ENCODE measurements around the gene GPSM1. TPM values are rescaled to one million over a fixed set of nuclear protein-coding genes. Genes with fewer than 3 reads are reported as not detected.

GPSM1 gene
- total RNA-seq, 1 donor from 2014 or later: 6.2 TPM

- Histone ChIP-seq H3F3A (ENCODE audit: low read depth) (peaks cover 17% of the 10 kb centered on the region), H3K4me2 (peak overlapping the region; percentile 91), H3K27ac (no peak overlapping the region), H4K20me1 (ENCODE audit: low read depth) (peaks cover 45% of the 10 kb centered on the region), H3K9me3 (ENCODE audit: low read depth) (no peaks in the 10 kb centered on the region), H3K4me3 (peak overlapping the region; percentile 65), H3K4me1 (peaks cover 30% of the 10 kb centered on the region), H3K27me3 (no peaks in the 10 kb centered on the region), H3K9ac (no peak overlapping the region), H3K36me3 (no peaks in the 10 kb centered on the region), H2AFZ (replicated peaks) (no peak overlapping the region), H3K79me2 (ENCODE audit: low read depth) (peaks cover 34% of the 10 kb centered on the region)
- peaks cover 18% of the 10 kb centered on the region for H3K4me1 Mint-ChIP-seq
- no peak for DNase-seq (ENCODE audit: low spot score)
- no peaks in the 10 kb centered on the region for H3K9me3 Mint-ChIP-seq
- peaks cover 9% of the 10 kb centered on the region for H3K27me3 Mint-ChIP-seq (ENCODE audit: insufficient read depth, low read depth)
- peak overlapping the region; percentile 60 for H3K4me3 Mint-ChIP-seq
- H3K27ac Mint-ChIP-seq: no peak overlapping the region
- no peak for TF ChIP-seq EZH2 (IDR thresholded peaks at IDR 0.05)
- no peak for TF ChIP-seq EZH2phosphoT487 (IDR thresholded peaks at IDR 0.05)
- no peak for TF ChIP-seq CTCF (IDR thresholded peaks at IDR 0.05)
- no peaks in the 10 kb centered on the region for H3K36me3 Mint-ChIP-seq
These were observed 1.9 kb downstream of the GPSM1 start for GRCh38 chr9:136329211-136329627.

- Mint-ChIP-seq H3K27me3 (ENCODE audit: insufficient read depth, low read depth) (peaks cover 9% of the 10 kb centered on the region), H3K27ac (no peak overlapping the region), H3K4me1 (peaks cover 18% of the 10 kb centered on the region), H3K9me3 (no peaks in the 10 kb centered on the region), H3K36me3 (no peaks in the 10 kb centered on the region), H3K4me3 (peak overlapping the region; percentile 60)
- Histone ChIP-seq H2AFZ (replicated peaks) (no peak overlapping the region), H3K27me3 (no peaks in the 10 kb centered on the region), H3K4me1 (peaks cover 30% of the 10 kb centered on the region), H3K36me3 (no peaks in the 10 kb centered on the region), H3K79me2 (ENCODE audit: low read depth) (peaks cover 34% of the 10 kb centered on the region), H3K4me3 (no peak overlapping the region), H3F3A (ENCODE audit: low read depth) (peaks cover 17% of the 10 kb centered on the region), H4K20me1 (ENCODE audit: low read depth) (peaks cover 51% of the 10 kb centered on the region), H3K9ac (no peak overlapping the region), H3K4me2 (peak overlapping the region; percentile 91), H3K27ac (no peak overlapping the region), H3K9me3 (ENCODE audit: low read depth) (no peaks in the 10 kb centered on the region)
- no peak for TF ChIP-seq CTCF (IDR thresholded peaks at IDR 0.05)
- no peak for DNase-seq (ENCODE audit: low spot score)
These were observed 2.5 kb downstream of the GPSM1 start for GRCh38 chr9:136329636-136330405.

- Mint-ChIP-seq H3K27ac (peak overlapping the region; percentile 72), H3K27me3 (ENCODE audit: insufficient read depth, low read depth) (peaks cover 6% of the 10 kb centered on the region), H3K9me3 (no peaks in the 10 kb centered on the region), H3K4me1 (peaks cover 20% of the 10 kb centered on the region), H3K4me3 (no peak overlapping the region), H3K36me3 (no peaks in the 10 kb centered on the region)
- peaks cover 30% of the 10 kb centered on the region for H3K4me1 ChIP-seq
- DNase-seq (ENCODE audit: low spot score): no peak
- H3F3A ChIP-seq (ENCODE audit: low read depth): peaks cover 17% of the 10 kb centered on the region
- no peaks in the 10 kb centered on the region for H3K9me3 ChIP-seq (ENCODE audit: low read depth)
- H3K27me3 ChIP-seq: no peaks in the 10 kb centered on the region
- no peak overlapping the region for H3K4me2 ChIP-seq
- no peak overlapping the region for H3K9ac ChIP-seq
- H4K20me1 ChIP-seq (ENCODE audit: low read depth): peaks cover 51% of the 10 kb centered on the region
- no peak overlapping the region for H3K4me3 ChIP-seq
- H3K79me2 ChIP-seq (ENCODE audit: low read depth): peaks cover 34% of the 10 kb centered on the region
- TF ChIP-seq EZH2phosphoT487 (IDR thresholded peaks at IDR 0.05) (no peak), EZH2 (IDR thresholded peaks at IDR 0.05) (no peak), CTCF (IDR thresholded peaks at IDR 0.05) (no peak)
- H3K36me3 ChIP-seq: no peaks in the 10 kb centered on the region
- no peak overlapping the region for H2AFZ ChIP-seq (replicated peaks)
- no peak overlapping the region for H3K27ac ChIP-seq
These were observed 3.2 kb downstream of the GPSM1 start for GRCh38 chr9:136330406-136330990.
